ENCODE results near the gene CIRBP. TPM values are rescaled to one million over a fixed set of nuclear protein-coding genes. Genes with fewer than 3 reads are reported as not detected.

Gene CIRBP
- total and polyA plus RNA-seq, 3 experiments from 2014 or later: 238 to 258 (median 253) TPM

DNA sequence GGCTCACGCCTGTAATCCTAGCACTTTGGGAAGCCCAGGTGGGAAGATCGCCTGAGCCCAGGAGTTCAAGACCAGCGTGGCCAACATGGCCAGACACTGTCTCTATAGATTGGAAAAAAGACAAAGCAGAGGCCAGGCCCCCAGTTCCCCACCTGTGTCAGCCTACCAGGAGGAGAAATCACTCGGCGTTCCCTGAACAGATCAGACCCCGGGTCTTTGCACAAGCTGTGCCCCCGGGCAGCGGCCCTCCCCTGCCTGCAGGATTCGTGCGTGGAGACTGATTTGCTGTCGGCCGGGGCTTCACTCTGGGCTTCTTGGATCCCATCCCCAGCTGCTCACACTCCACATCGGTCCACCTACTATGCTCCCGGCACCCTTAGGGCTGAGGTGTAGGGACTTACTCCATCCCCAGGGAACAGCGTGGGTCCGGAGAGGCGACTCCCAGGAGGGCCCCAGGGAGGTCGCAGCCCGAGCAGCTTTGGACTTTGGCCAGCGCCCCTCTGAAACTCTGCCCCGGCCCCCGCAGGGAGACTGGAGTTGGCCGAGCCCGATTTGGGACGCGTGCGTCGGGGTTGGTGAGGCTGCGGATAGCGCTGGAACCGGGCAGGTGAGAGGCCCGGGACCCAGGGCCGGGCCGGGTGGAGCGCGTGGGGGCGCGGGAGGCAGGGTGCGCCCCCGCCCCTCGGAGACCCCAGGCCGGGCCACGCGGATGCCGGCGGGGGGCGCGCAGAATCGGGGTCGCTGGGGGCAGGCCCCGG is 16.0 kb downstream of the CIRBP start:
- Histone ChIP-seq H3K27ac (ENCODE audit: low read depth, low read length) (no peak overlapping the region), H3K9me3 (ENCODE audit: low read length) (no peaks in the 10 kb centered on the region), H3K4me1 (ENCODE audit: insufficient read depth, low read length) (peaks cover 4% of the 10 kb centered on the region), H3K36me3 (ENCODE audit: insufficient read depth, low read length) (no peaks in the 10 kb centered on the region), H3K4me3 (ENCODE audit: low read length) (no peak overlapping the region), H3K27me3 (ENCODE audit: insufficient read depth, low read length, poor library complexity, severe bottlenecking) (peaks cover 23% of the 10 kb centered on the region)
- H3K27ac Mint-ChIP-seq: peak overlapping the region in 1 of 8 donors; percentile 9
- H3K4me1 Mint-ChIP-seq: peaks cover 4 to 14% (median 7%) of the 10 kb centered on the region in 3 donors
- POLR2A ChIA-PET: no interaction called here
- CTCF ChIA-PET: no interaction called here
- no peak for DNase-seq
- peak overlapping the region in 6 of 7 donors; percentile 10 to 79 (median 46) for H3K4me3 Mint-ChIP-seq
- peaks cover 13 to 20% of the 10 kb centered on the region in 2 donors for H3K27me3 Mint-ChIP-seq
- H3K36me3 Mint-ChIP-seq: peaks cover 0 to 2% (median 0%) of the 10 kb centered on the region in 3 donors
- H3K9me3 Mint-ChIP-seq: peaks cover 0 to 2% (median 0%) of the 10 kb centered on the region in 5 donors

DNA sequence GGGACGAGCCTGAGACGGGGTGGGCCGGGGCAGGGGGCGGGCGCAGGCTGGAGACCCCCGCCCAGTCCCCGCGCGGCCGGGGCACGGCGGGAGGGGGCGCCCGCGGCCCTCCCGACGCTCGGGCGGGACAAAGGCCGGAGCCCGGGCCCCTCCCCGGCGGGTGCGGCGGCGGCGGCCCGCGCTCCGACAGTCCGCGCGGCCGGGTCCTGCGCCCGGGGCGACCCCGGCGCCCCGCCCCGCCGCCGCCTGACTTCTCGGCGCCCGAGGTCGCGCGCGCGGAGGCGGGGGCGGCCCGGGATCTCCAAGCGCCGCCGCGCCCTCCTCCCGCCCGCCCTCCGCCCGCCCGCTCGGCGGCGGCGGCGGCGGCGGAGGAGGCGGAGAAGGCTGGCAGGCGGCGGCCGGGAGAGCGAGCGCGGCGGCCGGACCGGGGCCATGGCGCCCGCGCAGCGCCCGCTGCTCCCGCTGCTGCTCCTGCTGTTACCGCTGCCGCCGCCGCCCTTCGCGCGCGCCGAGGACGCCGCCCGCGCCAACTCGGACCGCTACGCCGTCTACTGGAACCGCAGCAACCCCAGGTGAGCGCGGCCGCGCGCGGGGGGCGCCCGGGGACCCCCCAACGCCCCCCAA is 16.7 kb downstream of the CIRBP start, which contains the start of gene EFNA2:
TSS of gene EFNA2 (plus strand) at position 137 of the 624 bp plus-strand sequence. CDS start at position 433, 296 bp downstream.
- ChIA-PET CTCF (no interaction called here), POLR2A (no interaction called here)
- peaks cover 23% of the 10 kb centered on the region for H3K27me3 ChIP-seq (ENCODE audit: insufficient read depth, low read length, poor library complexity, severe bottlenecking)
- H3K36me3 ChIP-seq (ENCODE audit: insufficient read depth, low read length): no peaks in the 10 kb centered on the region
- Mint-ChIP-seq H3K9me3 (peaks cover 0 to 2% (median 0%) of the 10 kb centered on the region in 5 donors), H3K36me3 (no peaks in the 10 kb centered on the region), H3K27ac (peak within 1 kb of the TSS in 2 of 8 donors; percentile 9 to 29), H3K4me3 (peak within 1 kb of the TSS in 6 of 7 donors; percentile 16 to 79 (median 55)), H3K4me1 (peaks cover 0 to 11% (median 7%) of the 10 kb centered on the region in 3 donors), H3K27me3 (peaks cover 13 to 20% of the 10 kb centered on the region in 2 donors)
- peaks cover 4% of the 10 kb centered on the region for H3K4me1 ChIP-seq (ENCODE audit: insufficient read depth, low read length)
- DNase-seq: no peak
- H3K27ac ChIP-seq (ENCODE audit: low read depth, low read length): no peak within 1 kb of the TSS
- no peaks in the 10 kb centered on the region for H3K9me3 ChIP-seq (ENCODE audit: low read length)
- no peak within 1 kb of the TSS for H3K4me3 ChIP-seq (ENCODE audit: low read length)

DNA sequence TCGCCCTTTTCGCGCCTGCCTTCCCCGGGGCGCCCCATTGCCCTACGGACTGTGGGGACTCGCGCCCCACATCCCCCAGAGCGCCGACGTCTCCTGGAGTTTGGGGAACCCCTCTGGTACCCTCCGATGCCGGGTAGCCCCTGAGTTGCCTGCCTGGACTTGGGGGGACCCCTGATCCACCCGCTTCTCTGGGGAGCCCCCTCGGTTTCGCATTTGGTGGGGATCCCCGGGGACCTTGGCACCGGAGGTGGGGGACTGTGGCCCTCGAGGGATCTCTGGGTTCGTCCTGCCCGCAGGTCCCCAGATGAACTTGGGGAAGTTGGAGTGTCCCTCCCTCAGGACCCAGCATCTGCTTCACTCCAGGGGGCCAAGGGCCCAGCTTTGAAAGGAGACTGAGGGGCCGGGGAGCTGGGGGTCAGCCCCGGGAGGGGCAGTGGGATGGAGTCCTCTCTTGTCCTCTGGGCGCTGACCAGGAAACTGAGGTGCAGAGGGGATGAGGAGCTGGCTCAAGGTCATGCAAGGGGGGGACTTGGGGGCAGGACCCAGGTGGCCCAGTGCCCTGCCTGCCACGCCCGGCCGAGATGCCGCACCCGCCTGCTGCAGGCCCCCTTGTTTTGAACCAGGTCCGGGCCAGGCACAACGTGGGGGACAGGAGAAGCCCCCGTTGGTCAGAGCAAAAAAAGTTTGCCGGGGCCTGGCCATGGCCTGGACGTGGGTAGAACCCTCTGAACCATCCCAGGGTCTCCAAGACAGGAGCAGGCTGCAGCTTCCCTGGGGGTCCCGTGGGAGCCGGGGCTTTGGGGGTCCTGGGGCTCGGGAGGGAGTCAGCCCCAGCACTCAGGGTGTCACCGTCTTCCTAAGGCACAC is 17.6 kb downstream of the CIRBP start:
- DNase-seq: no peak
- peaks cover 23% of the 10 kb centered on the region for H3K27me3 ChIP-seq (ENCODE audit: insufficient read depth, low read length, poor library complexity, severe bottlenecking)
- CTCF ChIA-PET: no interaction called here

DNA sequence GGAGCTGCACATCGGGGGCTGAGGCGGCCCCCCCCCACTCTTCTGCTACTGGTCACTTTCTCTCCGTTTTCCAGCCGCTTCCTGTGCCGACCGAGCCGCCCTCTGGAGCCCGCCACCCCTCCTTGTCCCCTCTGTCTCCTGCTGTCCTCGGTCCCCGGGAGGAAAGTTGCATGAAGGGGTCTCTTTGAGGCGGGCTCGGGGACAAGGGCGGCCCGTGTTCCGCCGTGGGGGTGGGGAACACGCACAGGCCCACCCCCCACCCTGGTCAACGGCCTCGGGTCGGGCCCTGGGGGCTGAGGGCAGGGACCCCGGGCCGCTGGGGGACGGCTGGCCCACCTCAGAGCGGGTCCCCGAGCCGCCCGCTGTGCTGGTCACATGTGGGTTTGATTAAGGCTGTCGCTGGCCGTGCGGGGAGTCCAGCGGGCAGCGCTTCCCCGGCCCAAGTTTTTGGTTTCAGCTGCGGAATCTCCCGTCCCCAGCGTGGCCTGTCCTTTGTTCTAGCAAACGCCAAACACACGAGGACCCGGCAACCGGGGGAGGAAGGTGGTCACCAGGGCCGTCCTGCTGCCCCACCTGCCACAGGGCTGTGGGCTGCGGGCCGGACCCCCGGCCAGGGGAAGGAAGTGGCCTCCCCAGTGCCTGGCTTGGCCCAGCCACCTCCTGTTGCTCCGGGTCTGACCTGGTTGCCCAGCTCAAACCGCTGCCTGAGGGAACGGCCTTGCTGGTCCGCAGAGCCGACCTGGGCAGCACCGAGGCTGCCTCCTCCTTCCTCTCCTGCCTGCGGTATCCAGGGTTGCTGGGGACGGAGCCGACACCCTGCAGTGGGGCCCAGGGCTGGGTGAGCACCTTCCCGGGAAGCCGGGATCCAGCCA is 18.5 kb downstream of the CIRBP start:
- no peak overlapping the region for H3K4me3 Mint-ChIP-seq
- peaks cover 0 to 11% (median 5%) of the 10 kb centered on the region in 3 donors for H3K4me1 Mint-ChIP-seq
- Histone ChIP-seq H3K27ac (ENCODE audit: low read depth, low read length) (no peak overlapping the region), H3K36me3 (ENCODE audit: insufficient read depth, low read length) (no peaks in the 10 kb centered on the region), H3K4me1 (ENCODE audit: insufficient read depth, low read length) (peaks cover 4% of the 10 kb centered on the region), H3K9me3 (ENCODE audit: low read length) (no peaks in the 10 kb centered on the region), H3K4me3 (ENCODE audit: low read length) (no peak overlapping the region), H3K27me3 (ENCODE audit: insufficient read depth, low read length, poor library complexity, severe bottlenecking) (peaks cover 27% of the 10 kb centered on the region)
- H3K27me3 Mint-ChIP-seq: peaks cover 20 to 25% of the 10 kb centered on the region in 2 donors
- no peak for DNase-seq
- no peak overlapping the region for H3K27ac Mint-ChIP-seq
- ChIA-PET POLR2A (no interaction called here), CTCF (no interaction called here)
- H3K36me3 Mint-ChIP-seq: no peaks in the 10 kb centered on the region
- H3K9me3 Mint-ChIP-seq: peaks cover 0 to 2% (median 0%) of the 10 kb centered on the region in 5 donors

More for the DNA sequence above, 17.6 kb downstream of the CIRBP start:
- Histone ChIP-seq H3K4me1 (ENCODE audit: insufficient read depth, low read length) (peaks cover 4% of the 10 kb centered on the region), H3K9me3 (ENCODE audit: low read length) (no peaks in the 10 kb centered on the region), H3K27ac (ENCODE audit: low read depth, low read length) (no peak overlapping the region), H3K36me3 (ENCODE audit: insufficient read depth, low read length) (no peaks in the 10 kb centered on the region), H3K4me3 (ENCODE audit: low read length) (no peak overlapping the region)
- Mint-ChIP-seq H3K4me1 (peaks cover 0 to 11% (median 5%) of the 10 kb centered on the region in 3 donors), H3K27me3 (peaks cover 13 to 20% of the 10 kb centered on the region in 2 donors), H3K27ac (peak overlapping the region in 1 of 8 donors; percentile 29), H3K4me3 (peak overlapping the region in 4 of 7 donors; percentile 48 to 55 (median 52)), H3K9me3 (peaks cover 0 to 2% (median 0%) of the 10 kb centered on the region in 5 donors), H3K36me3 (no peaks in the 10 kb centered on the region)
- POLR2A ChIA-PET: no interaction called here

DNA sequence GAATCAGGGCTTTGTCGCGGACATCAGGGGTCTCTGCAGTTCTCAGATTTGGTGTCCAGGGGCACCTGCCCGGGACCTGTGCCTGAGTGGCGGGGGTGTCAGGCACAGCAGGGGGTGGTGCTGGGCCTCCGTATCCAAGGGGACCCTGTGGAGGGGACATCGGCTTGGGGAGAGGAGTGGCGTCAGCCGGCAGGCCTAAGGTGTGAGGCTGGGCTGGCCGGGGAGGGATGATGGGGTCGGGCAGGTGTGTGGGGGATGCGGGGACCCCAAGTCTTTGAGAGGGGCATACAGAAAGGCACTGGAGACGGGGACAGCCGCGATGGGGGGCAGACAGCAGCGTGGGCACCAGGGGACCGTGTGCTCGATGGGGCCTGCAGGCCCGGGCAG is 19.1 kb downstream of the CIRBP start:
- peaks cover 27% of the 10 kb centered on the region for H3K27me3 ChIP-seq (ENCODE audit: insufficient read depth, low read length, poor library complexity, severe bottlenecking)
- Mint-ChIP-seq H3K4me1 (peaks cover 0 to 11% (median 5%) of the 10 kb centered on the region in 3 donors), H3K36me3 (no peaks in the 10 kb centered on the region), H3K4me3 (no peak overlapping the region), H3K27ac (no peak overlapping the region), H3K27me3 (peaks cover 20 to 26% of the 10 kb centered on the region in 2 donors), H3K9me3 (peaks cover 0 to 2% (median 0%) of the 10 kb centered on the region in 5 donors)
- ChIA-PET CTCF (no interaction called here), POLR2A (no interaction called here)
- DNase-seq: no peak
- no peaks in the 10 kb centered on the region for H3K36me3 ChIP-seq (ENCODE audit: insufficient read depth, low read length)
- H3K4me3 ChIP-seq (ENCODE audit: low read length): no peak overlapping the region
- peaks cover 4% of the 10 kb centered on the region for H3K4me1 ChIP-seq (ENCODE audit: insufficient read depth, low read length)
- H3K27ac ChIP-seq (ENCODE audit: low read depth, low read length): no peak overlapping the region
- no peaks in the 10 kb centered on the region for H3K9me3 ChIP-seq (ENCODE audit: low read length)

DNA sequence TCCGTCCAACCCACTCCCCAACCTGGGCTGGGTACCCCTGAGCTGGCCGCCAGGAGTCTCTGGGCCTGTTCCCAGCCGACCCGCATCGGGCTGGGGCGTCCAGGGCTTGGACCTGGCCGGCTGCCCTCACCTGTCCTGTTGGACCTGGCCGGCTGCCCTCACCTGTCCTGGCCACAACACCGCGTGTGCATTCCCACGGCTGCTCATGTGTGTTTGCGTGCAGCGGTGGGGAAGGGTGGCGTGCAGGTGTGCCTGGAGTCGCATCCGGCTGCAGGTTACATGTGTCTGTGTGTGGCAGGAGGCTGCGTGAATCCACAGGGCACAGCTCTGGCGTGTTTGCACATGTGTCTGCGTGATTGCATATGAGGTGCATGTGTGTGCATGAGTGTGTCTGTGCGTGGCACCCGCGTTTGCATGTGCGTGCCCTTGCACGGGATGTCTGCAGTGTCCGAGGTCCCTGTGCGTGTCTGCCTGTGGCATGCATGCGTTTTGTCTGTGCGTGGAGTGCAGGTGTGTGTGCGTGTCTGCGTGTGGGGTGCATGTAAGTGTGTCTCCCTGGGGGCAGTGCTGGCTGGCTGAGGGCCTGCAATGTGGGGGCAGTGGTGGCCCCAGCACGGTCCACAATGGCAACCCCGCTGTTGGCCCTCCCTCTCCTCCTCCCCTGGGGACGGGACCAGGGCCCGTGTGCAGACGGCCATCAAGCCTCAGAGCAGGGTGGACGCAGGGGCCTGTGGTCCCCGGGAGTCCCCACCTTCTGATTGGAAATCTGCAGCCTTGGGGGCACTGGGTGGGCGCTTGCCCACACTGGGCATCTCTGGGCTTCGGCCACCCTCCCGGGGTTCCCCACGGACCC is 19.9 kb downstream of the CIRBP start:
- no peaks in the 10 kb centered on the region for H3K36me3 ChIP-seq (ENCODE audit: insufficient read depth, low read length)
- H3K27me3 ChIP-seq (ENCODE audit: insufficient read depth, low read length, poor library complexity, severe bottlenecking): peaks cover 27% of the 10 kb centered on the region
- ChIA-PET POLR2A (no interaction called here), CTCF (no interaction called here)
- peaks cover 4% of the 10 kb centered on the region for H3K4me1 ChIP-seq (ENCODE audit: insufficient read depth, low read length)
- Mint-ChIP-seq H3K36me3 (no peaks in the 10 kb centered on the region), H3K4me3 (no peak overlapping the region), H3K4me1 (peaks cover 0 to 11% (median 5%) of the 10 kb centered on the region in 3 donors), H3K27me3 (peaks cover 20 to 26% of the 10 kb centered on the region in 2 donors), H3K9me3 (peaks cover 0 to 2% (median 0%) of the 10 kb centered on the region in 5 donors), H3K27ac (no peak overlapping the region)
- no peak overlapping the region for H3K4me3 ChIP-seq (ENCODE audit: low read length)
- no peak overlapping the region for H3K27ac ChIP-seq (ENCODE audit: low read depth, low read length)
- DNase-seq: no peak
- H3K9me3 ChIP-seq (ENCODE audit: low read length): no peaks in the 10 kb centered on the region

DNA sequence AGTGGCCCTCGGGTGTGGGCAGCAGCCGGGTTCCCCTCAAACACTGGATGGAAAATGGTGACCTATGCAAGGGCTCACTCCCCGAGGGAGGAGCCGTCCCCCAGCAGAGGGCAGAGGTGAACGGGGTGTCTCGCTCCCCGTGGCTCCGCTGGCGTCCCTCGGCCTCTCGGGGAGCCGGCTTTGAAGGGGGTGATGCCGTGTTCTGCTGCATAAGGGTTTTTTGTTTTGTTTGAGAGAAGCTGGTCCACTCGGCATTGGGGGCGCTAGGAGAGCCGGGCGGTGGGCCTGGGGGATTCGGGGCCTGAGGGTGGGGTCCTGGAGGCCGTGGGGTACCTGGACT is 20.5 kb downstream of the CIRBP start:
- CTCF ChIA-PET: no interaction called here

More for the DNA sequence above, 20.5 kb downstream of the CIRBP start:
- peaks cover 27% of the 10 kb centered on the region for H3K27me3 ChIP-seq (ENCODE audit: insufficient read depth, low read length, poor library complexity, severe bottlenecking)
- POLR2A ChIA-PET: no interaction called here
- H3K36me3 ChIP-seq (ENCODE audit: insufficient read depth, low read length): no peaks in the 10 kb centered on the region
- H3K9me3 ChIP-seq (ENCODE audit: low read length): no peaks in the 10 kb centered on the region
- Mint-ChIP-seq H3K9me3 (no peaks in the 10 kb centered on the region), H3K27me3 (peaks cover 17 to 22% of the 10 kb centered on the region in 2 donors), H3K4me1 (peaks cover 0 to 8% (median 2%) of the 10 kb centered on the region in 3 donors), H3K4me3 (no peak overlapping the region), H3K36me3 (no peaks in the 10 kb centered on the region), H3K27ac (peak overlapping the region in 1 of 8 donors; percentile 24)
- H3K4me3 ChIP-seq (ENCODE audit: low read length): no peak overlapping the region
- peaks cover 4% of the 10 kb centered on the region for H3K4me1 ChIP-seq (ENCODE audit: insufficient read depth, low read length)
- DNase-seq: no peak
- no peak overlapping the region for H3K27ac ChIP-seq (ENCODE audit: low read depth, low read length)
